ENCODE results near the gene CWC22.
"Not testable (repeated sequence)": the region's sequence is repeated elsewhere in the genome, so short reads cannot be mapped to it uniquely, and the experiment has no call there.

CWC22 gene

GRCh38 chr2:179939259-179939658, 67.8 kb downstream of the CWC22 start:
- no peak for TF ChIP-seq CTCF (IDR thresholded peaks at IDR 0.05)
- no peak for DNase-seq (ENCODE audit: low spot score)
- H3K4me3 ChIP-seq: no peak overlapping the region
- H3K27ac ChIP-seq: no peak overlapping the region

DNA sequence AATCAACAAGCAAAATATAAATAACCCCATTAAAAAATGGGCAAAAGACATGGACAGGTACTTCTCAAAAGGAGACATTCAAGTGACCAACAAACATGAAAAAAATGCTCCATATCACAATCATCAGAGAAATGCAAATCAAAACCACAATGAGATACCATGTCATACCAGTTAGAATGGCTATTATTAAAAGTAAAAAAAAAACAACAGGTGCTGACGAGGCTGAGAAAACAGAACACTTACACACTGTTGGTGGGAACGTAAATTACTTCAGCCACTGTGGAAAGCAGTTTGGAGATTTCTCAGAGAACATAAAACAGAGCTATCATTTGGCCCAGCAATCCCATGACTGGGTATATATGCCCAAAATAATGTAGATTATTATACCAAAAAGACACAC, 69.1 kb downstream of the CWC22 start:
- H3K4me3 ChIP-seq: no peak overlapping the region
- no peak overlapping the region for H3K27ac ChIP-seq
- no peak for TF ChIP-seq CTCF (IDR thresholded peaks at IDR 0.05)
- no peak for DNase-seq (ENCODE audit: low spot score)

- TF ChIP-seq CTCF (IDR thresholded peaks at IDR 0.05): no peak
- Histone ChIP-seq H3K27ac (no peak overlapping the region), H3K4me3 (no peak overlapping the region)
- DNase-seq (ENCODE audit: low spot score): no peak
These were observed 70.4 kb downstream of the CWC22 start for GRCh38 chr2:179936654-179937053.

GRCh38 chr2:179936141-179936540, 71.0 kb downstream of the CWC22 start:
- no peak for TF ChIP-seq CTCF (IDR thresholded peaks at IDR 0.05)
- Histone ChIP-seq H3K4me3 (no peak overlapping the region), H3K27ac (no peak overlapping the region)
- DNase-seq (ENCODE audit: low spot score): no peak

- TF ChIP-seq CTCF (IDR thresholded peaks at IDR 0.05): no peak
- H3K27ac ChIP-seq: no peak overlapping the region
- DNase-seq (ENCODE audit: low spot score): no peak
- no peak overlapping the region for H3K4me3 ChIP-seq
These were observed 74.3 kb downstream of the CWC22 start for GRCh38 chr2:179932786-179933185.

GRCh38 chr2:179931502-179931901, 75.6 kb downstream of the CWC22 start:
- no peak for DNase-seq (ENCODE audit: low spot score)
- no peak overlapping the region for H3K27ac ChIP-seq
- TF ChIP-seq CTCF (IDR thresholded peaks at IDR 0.05): no peak
- H3K4me3 ChIP-seq: no peak overlapping the region

DNA sequence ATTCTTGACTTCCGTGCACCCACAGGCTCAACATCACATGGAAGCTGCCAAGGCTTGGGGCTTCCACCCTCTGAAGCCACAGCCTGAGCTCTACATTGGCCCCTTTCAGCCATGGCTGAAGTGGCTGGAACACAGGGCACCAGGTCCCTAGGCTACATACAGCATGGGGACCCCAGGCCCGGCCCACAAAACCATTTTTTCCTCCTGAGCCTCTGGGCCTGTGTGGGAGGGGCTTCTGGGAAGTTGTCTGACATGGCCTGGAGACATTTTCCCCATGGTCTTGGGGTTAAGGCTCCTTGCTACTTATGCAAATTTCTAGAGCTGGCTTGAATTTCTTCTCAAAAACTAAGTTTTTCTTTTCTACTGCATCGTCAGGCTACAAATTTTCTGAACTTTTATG, 77.1 kb downstream of the CWC22 start:
- not testable (repeated sequence) for H3K4me3 ChIP-seq; DNase-seq (ENCODE audit: low spot score)

DNA sequence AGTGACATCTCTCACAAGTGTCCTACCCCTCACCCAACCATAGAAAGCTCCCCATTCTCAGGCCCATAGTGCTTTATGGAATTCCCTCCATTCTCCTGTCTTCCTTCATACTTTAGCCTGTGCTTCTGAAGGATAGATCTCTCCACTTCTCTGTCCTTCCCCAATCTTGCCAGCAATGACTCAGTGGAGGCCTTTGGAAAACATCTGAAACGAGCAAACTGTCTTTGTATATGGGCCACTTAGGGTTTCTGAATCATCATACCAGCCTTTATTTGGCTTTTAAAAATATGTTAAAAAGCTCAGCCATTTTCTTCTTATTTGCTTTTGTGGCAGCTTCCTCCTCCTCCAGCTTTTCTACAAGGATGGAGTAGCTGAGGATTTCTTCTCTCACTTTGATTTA, 80.1 kb downstream of the CWC22 start:
- DNase-seq (ENCODE audit: low spot score): no peak
- TF ChIP-seq CTCF (IDR thresholded peaks at IDR 0.05): no peak
- Histone ChIP-seq H3K27ac (no peak overlapping the region), H3K4me3 (no peak overlapping the region)

More for the DNA sequence above, 77.1 kb downstream of the CWC22 start:
- H3K27ac ChIP-seq: not testable (repeated sequence)

All from coronary artery (tissue), 2 donors.